SHP77 treated with DMSO at 0.1 percent for 48 hours (cell line): ENCODE measurements around the gene BNIP3.
"Not testable (repeated sequence)": the region's sequence is repeated elsewhere in the genome, so short reads cannot be mapped to it uniquely, and the experiment has no call there.

Experiments used
- DNase-seq: peaks from one replicate; lab custom pipeline; 2025; lab: John Stamatoyannopoulos, UW

Gene BNIP3

DNA sequence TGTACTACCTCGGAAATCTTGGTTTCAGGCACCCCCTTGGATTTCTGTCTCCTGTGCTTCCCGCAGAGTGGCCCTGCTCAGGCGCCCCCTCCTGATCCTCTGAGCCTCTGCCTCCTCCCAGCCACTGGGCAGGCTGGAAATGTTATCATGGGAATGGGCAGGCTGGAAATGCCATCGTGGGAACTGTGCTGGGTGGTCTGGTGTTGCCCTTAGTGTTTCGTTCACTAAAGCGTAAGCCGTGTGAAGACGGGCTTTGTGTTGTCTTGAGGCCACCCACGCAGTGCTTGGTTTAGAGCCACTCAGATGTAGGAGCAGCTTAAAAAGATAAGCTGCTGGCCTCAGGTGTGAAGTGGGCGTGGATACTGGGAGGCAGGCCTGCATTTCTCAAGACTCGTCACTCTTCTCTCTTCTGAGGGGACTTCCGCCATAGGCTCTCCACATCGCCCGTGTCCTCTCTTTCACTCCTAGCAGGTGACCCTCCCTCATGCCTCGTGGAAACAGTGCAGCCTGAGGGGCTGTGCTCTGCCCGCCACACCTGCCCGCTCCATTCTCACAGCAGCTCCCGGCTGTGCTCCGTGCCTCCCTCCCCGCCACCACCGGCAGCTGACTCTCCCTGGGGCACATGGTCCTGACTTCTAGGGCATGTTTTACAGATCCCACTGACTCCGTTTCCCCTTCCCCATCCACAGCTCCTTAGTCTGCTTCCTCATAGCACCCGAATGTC is 52.4 kb downstream of the BNIP3 start:
- DNase-seq, result no peak

DNA sequence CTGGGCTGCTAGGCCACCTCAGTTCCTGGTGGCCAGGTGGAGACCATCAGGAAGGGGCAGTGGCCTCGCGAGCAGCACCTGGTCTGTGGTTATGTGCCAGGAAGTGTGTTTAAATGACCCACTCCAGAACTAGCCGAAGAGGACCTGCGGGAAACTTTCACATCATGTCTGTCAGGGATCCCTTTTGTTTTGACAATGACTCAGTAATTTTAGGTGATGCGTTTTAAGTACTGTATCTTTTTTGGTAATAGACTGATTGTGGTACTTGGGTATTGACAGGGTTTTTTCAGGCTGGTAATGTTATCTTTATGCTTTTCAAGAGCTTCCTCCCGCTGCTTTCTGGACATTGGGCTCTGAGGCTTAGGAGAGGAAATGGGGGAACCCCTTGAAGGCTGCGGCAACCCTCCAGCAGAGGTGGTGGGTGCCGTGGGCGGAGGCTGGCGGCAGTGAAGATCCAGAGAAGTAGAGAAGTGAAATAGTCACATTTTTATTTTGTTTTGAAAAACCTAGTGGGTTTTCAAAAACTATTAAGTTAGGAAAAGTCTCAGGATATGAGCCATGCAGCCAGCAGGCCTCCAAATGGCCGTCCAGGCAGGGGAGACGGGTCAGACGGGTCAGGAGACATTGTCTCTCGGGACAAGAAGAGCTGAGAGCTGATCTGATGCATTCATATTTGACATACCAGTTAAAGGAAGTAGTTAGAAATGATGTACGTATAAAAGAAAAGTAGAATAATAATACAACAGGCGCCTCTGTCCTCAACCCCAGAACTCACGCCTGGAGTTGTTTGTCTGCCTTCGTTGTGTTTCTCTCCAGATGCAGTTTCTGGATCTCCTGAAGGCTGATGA is 53.3 kb downstream of the BNIP3 start:
- DNase-seq, result peak; percentile 15

- no peak for DNase-seq
These were observed 54.8 kb downstream of the BNIP3 start for GRCh38 chr10:131926743-131927595.

GRCh38 chr10:131926253-131926652 is 55.5 kb downstream of the BNIP3 start:
- no peak for DNase-seq

GRCh38 chr10:131925716-131926115 is 56.0 kb downstream of the BNIP3 start:
- no peak for DNase-seq

- no peak for DNase-seq
These were observed 56.6 kb downstream of the BNIP3 start for GRCh38 chr10:131925011-131925649.

- no peak for DNase-seq
These were observed 58.5 kb downstream of the BNIP3 start for GRCh38 chr10:131923038-131923756.

GRCh38 chr10:131921184-131921583 is 60.5 kb downstream of the BNIP3 start:
- no peak for DNase-seq

- DNase-seq, result no peak
These were observed 61.0 kb downstream of the BNIP3 start for GRCh38 chr10:131920693-131921092.

DNA sequence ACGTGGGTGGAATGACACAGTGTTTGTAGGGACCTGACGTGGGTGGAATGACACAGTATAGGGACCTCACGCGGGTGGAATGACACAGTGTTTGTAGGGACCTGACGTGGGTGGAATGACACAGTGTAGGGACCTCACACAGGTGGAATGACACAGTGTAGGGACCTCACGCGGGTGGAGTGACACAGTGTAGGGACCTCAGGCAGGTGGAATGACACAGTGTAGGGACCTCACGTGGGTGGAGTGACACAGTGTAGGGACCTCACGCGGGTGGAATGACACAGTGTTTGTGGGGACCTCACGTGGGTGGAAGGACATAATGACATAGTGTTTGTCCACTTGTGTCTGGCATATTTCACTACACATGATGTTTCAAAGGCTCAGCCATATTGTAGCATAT is 61.6 kb downstream of the BNIP3 start:
- no peak for DNase-seq

- DNase-seq, result not testable (repeated sequence)
These were observed 62.3 kb downstream of the BNIP3 start for GRCh38 chr10:131919461-131919860.
